8988T (cell line): ENCODE results near the gene MAPT.
"Not testable (repeated sequence)": the region's sequence is repeated elsewhere in the genome, so short reads cannot be mapped to it uniquely, and the experiment has no call there.

ENCODE experiments used
- DNase-seq: peaks from one replicate; pipeline ENCODE4 v3.0.0; 2011

MAPT gene

DNA sequence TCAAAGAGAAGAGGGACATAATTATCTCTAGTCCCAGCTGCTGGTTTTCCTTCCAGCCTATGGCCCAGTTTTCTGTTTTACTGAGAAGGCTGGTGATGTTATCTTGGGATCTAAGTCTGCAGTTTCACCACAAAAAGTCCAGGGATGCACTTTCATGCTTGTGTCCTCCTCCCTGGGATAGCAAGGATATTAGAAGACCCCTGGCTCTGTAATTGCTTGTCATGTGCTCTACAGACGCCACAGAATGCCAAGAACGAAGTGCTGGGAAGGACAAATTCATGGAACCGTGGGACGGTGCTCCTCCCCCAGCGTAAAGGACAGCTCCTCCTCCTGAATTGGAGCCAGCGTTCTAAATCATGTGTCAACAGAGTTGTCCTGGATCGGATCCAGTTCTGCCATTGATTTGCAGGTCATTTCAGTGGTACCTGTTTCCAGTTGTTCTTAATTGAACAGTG is 8.6 kb downstream of the MAPT start:
- no peak for DNase-seq

DNA sequence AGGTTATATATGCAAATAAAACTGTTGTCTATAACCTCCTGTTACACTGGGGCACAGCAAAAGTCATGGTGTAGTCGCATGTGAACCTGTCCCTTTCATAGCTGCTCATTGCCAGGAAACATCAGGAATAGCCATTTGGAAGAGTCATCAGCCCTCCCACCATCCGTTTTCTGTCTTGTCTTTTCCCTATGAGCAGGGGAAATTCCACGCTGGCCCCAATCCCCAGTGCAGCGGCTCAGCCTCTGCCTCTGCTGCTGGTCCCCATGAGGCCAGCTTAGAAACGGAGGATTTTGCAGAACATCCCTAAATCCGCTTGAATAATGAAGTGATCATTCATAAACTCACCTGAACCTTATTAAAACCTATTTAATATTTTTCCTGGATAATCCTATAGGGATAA is 10.5 kb downstream of the MAPT start:
- no peak for DNase-seq

DNA sequence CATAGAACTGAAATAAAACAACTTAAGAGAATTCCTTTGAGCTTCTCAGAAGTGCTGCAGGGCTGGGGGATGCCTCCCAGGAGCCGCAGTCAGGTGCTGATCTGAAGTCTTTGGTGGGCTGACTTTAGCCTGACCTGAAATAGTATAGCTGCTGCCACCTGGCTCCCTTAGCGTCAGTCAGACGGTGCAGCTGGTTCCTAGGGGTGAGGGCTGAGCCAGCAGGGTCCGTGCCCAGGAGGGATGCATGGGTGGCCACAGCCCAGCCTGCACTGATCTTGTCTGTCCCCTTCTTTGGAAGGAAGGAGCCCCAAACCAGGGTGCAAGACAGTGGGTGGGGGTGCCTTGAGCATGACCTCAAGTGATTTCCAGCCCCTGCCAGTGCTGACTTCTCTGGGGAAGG is 11.5 kb downstream of the MAPT start:
- no peak for DNase-seq

DNA sequence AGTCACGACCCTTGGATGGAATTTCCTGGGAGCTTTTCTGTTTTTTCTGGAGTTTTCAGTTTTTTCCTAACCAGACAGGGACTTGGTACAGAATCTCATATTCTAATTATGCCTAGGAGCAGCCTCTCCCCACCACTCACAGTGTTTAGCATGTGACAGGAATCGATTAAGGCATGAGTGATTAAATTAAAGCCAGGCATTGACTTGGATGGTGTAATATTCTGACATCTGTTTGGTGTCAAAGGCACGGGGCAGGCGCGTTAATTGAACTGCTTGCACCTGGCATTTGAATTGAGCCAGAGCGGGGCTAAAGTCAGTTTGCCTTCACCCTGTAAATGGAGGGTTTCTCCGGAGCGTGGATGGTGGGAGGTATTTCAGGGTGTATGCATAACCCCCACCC is 11.9 kb downstream of the MAPT start:
- DNase-seq, result no peak

DNA sequence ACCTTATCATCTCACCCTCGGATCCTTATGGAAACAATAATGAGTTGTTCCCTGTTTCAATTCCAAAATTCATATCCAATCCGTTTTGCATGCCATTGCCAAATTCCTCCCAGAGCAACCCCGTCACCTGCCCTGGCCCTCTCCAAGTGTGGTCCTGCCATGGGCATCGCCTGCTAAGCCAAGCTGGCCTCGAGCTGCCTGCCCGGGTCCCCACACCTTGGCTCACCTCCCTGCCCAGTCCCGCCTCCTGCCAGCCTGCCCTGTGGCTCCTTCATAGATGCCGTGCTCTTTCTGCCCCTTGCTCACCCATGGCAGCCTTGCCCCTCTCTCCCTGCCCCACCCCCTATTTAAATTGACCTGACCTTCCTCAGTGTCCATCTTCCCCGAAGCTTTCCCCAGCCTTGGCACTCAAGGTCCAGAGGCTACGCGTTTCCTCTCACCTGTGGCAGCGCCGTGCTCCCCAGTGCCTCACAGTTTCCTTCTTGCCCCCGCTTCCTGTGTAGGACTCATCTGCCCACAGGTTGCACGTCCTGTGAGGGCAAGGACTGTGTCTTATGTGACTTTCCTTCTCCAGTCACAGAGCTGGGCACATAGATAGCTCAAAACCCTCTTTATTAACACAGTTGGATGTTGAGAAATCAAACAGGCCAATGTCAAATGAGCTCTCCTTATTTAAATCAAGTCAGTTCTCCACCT is 12.7 kb downstream of the MAPT start:
- DNase-seq, result no peak

DNA sequence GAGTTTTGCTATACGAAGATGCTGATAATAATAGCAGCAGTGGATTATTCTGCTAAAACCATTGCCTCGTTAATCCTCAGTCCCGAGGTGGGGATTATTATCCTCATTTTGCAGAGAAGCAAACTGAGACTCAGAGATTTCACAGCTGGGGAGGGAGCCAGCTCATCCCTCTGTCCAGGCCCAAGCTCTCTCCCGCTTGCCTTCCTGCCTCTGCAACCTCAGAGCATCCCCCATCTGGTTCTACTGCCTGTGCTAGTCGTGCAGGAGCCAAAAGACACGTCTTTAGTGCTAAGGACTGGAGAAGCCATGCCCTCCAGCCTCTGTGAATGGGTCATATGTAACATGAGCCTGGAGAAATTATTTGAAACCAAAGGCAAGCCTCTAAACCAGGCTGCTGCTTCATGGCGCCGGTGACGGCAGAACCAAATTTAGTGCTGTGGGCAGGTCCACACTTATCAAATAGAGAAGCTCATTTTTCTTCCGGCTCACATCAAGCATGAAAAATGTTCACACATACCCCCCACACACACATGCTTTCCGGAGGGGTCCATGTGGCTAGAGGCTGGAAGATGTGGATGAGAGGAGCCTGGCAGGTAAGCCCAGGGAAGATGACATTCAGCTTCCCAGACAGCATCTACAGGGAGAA is 13.5 kb downstream of the MAPT start:
- no peak for DNase-seq

DNA sequence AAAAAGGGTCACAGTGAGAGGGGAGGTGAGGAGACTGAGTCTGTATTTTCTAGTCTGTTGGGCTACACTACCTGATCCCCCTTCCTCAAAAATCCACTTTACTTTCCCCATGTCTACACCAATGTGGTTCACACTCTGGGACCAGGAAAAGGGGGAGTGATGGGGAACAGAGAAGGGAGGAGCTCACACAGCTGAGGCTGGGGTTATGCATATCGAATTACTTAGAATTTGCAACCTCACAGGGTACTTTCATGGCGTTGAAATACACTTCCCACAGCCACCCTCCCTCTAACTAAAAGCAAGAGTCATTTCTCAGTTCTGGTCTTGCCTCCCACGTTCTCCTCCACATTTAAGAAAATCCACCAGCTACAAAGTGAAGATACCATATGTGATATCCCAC is 14.1 kb downstream of the MAPT start:
- DNase-seq, result no peak

DNA sequence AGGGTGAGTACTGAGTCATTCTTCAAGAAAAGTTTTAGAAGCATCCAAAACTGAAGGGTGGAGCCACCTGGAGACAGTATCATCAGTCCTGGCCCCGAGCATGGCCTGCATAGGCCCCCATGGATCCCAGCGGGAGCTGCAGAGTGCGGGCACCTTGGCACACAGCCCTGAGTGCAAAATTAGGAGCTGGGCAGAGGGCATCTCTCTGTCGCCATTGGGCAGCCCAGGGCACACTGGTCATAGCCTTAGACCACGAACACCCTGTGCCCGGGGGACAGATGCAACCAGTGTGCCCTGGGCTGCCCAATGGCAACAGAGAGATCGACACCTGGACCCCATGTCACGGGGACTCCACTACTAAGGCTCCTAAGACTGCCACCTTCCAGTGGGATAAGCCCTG is 14.6 kb downstream of the MAPT start:
- no peak for DNase-seq

DNA sequence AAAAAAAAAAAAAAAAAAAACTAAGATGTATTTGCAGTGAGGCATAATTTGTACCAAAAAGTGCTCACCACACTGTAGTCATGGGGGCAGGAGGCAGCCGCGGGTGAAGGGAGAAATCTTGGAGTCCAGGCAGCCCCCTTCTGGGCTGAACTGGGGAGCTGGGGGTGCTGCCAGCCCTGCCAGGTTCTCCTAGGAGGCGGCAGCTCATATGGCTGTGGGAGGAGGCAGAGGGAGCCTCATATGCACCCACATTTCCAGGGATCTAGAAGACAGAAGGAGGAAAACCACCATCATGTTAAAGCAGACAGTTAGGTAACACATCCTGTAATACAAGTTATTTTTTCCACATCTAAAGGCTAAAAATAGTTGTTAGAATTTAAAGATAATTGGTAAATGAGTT is 16.3 kb downstream of the MAPT start:
- no peak for DNase-seq

DNA sequence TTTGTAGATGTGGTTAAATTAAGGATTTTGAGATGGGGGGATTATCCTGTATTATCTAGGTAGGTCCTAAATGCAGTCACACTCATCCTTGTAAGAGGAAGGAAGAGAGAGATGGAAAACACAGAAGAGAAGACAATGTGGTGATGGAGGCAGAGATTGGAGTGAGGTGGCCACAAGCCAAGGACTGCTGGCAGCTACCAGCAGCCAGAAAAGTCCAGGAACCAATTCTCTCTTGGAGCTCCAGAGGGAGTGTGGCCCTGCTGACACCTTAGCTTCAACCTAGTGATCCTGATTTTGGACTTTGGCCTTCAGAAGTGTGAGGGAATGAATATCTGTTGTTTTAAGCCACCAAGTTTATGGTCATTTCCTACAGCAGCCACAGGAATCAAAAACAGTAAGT is 18.0 kb downstream of the MAPT start:
- no peak for DNase-seq

DNA sequence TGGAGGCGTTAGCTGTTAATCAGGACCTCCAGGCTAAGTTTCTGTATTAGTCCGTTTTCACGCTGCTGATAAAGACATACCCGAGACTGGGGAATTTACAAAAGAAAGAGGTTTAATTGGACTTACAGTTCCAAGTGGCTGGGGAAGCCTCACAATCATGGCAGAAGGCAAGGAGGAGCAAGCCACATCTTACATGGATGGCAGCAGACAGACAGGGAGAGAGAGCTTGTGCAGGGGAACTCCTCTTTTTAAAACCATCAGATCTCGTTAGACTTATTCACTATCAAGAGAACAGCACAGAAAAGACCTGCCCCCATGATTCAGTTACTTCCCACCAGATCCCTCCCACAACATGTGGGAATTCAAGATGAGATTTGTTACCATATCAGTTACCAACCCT is 18.7 kb downstream of the MAPT start:
- not testable (repeated sequence) for DNase-seq

DNA sequence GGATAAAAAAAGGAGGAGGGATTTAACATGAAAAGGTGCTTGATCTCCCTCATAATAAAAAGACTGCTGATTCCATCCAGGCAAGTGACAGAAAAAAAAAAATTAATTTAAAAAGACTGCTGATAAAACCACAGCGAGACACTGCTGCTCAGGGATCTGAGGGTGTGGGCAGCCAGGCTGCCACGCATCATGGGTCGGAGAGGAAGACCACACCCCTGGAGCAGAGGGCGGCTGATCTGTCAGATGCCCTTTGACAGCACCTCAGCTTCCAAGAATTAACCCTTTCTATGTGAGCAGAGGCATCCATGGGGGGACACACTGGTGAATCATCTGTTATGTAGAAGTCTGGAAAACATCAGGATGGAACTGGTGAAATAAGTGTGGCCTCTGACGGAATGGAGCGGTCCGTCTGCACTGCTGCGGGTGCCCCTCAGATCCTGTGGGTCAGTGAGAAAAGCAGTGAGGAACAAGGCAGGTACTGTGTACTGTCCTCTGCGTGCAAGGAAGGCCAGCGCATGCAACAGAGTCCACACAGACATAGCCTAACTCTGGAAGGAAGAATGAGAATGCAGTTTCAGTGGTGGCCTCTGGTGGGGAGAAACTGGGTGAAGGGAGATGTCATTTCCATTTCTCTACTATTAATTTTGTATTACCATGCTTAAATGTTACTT is 19.8 kb downstream of the MAPT start:
- no peak for DNase-seq

DNA sequence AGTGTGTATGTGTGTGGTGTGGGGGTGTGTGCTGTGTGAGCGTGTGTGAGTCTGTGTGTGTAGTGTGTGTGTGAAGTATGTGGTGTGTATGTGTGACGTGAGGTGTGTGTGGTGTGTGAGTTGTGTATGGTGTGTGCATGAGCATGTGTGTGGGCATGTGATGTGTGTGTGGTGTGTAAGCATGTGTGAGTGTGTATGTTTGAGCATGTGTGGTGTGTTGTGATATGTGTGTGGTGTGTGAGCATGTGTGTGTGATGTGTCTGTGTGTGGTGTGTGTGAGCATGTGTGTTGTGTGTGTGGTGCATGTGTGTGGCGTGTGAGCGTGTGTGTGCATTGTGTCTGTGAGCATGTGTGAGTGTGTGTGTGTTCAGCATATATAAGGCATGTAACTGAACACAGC is 20.9 kb downstream of the MAPT start:
- DNase-seq, result no peak

DNA sequence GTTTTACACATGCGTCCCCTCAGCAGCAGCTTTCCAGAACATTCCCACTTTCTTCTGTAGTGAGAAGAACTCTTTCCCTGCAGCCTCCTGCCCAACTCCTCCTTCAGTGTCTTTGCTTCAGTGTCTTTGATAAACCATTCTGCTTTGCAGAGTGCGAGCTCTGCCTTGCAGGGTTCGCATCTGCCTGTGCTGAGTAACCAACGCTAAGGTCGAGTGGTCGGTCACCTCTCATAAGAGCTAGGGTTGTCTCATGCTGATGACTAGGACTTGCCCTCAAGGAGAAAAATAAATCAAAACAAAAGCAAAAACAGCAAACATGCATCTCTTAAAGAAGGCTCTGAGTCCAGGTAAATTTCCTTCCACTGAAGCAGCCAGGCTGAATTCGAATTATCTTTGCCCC is 22.7 kb downstream of the MAPT start:
- no peak for DNase-seq

DNA sequence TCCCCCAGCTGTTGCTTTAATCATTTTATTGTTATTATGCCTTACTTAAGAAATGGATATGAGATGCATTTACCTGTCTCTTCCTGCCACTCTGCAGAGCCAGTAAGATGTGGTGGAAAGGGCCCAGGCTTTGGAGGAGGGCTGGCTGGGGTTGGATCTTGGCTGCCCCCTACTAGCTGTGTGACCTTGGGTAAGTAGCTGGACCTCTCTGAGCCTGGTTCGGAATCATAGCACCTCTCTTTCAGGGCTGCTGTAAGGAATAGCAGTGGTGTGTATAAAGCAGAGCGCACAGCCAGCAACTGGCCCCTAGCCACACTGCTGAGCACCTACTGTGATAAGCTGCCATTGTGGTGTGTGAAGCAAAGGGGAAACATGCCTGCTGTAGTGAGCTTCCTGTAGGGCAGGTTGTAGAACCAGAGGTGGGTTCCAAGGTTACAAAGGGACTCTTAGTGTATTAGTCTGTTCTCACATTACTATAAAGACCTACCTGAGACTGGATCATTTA is 23.9 kb downstream of the MAPT start:
- no peak for DNase-seq

DNA sequence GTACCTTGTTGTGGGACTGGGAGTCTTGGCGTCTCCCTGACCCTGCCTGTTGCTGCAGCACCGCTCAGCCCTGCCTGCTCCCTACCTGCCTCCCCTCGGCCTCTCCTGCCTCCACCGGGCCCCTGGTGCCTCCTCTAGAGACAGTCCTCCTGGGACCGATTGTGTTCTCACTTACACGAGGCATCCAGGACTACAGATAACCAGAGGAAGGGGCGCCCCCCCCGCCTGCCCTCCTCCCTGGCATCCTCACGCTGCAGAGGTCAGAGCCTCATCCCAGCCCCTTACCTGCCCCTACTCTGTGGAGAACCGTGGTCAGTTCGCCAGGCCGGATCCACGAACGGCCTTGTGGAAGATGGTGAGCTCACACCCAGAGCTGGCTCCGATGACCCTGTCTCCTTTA is 24.8 kb downstream of the MAPT start:
- no peak for DNase-seq

DNA sequence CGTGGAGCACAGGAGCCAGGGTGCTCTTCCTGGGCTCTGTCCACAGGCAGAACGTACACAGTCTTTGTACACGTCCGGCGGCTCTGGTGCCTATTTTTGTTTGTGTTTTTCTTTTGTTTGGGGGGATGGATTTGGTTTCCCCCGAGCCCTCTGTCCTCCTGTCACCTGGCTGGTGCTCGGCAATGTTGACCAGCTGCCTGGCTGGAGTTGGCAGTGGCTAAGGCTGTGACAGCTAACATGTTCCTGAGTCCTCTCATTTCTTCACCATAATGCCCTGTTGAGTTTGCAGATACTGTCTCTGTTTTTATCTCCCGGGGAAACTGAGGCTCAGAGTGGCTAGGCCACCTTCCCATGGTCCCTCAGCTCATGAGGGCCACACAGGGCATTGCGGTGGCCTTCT is 25.7 kb downstream of the MAPT start:
- no peak for DNase-seq

DNA sequence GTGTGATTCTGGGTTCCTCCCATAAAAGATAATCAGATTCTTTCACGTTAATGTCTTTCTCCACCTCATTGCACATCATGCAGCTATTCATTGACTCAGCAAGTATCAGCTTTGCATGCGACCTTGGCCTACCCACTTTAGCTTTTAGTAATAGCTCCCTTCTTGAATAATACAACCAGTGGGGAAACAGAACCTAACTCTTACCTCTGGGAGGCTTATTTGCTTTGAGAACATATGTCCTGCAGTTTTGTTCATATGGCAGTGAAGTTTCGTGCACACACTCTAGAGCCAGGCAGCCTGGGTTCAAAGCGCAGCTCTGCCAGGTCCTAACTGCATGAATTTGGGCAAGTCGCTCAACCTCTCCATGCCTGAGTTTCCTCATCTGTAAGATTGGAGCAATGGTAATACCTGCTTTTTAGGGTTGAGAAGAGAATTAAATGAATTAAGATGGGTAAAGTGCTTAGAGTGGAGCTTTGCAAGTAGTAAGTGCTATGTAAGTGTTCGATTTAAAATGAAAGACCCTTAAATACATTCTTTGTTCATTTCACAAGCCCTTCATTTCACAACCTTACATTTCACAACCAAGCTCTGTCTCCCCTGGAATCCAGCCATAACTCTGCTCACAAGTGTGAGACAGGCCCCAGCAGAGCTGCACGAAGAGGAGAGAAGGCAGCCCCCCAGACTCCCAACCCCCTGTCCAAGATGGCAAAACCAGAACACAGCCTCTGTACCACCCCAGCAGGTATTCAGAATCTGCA is 29.3 kb downstream of the MAPT start:
- no peak for DNase-seq

DNA sequence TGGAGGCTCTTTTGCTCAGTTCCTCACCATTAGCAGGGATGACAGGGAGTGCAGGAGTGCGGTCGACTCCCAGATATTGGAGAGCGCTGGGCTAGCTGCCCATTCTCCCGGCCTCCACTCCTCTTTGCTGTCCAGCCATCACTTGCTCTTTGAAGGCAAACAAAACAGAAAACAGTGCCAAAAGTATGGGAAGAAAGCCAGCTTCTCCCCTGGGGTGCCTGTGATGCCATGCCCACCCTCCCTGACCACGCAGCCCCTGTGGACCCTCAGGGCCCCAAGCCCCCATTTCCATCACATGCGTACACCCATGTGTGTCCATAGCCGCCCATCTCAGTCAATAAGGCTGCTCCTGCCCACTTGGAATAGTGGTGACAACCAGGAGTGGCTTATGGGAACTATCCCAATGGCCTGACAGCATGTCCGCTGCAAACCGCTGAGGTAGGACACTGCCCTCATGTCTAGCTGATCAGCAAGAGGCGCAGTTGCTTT is 30.0 kb downstream of the MAPT start:
- no peak for DNase-seq

DNA sequence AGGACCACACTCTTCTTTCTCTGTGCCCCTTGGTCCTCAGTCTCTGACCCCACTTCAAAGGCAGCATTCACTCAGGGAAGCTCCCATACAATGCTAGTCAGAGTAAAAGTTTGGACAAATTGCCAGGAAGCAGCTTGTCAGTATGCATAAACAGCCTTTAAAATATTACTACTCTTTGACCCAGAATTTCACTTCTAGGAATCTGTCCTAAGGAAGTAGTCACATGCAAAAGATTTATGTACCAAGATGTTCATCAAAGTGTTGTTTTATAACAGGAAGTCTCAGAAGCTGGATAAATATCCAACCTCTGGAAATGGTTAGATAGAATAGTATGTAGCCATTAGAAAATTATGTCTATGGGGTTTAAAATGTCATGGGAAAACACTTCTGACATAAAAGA is 31.0 kb downstream of the MAPT start:
- DNase-seq, result no peak

DNA sequence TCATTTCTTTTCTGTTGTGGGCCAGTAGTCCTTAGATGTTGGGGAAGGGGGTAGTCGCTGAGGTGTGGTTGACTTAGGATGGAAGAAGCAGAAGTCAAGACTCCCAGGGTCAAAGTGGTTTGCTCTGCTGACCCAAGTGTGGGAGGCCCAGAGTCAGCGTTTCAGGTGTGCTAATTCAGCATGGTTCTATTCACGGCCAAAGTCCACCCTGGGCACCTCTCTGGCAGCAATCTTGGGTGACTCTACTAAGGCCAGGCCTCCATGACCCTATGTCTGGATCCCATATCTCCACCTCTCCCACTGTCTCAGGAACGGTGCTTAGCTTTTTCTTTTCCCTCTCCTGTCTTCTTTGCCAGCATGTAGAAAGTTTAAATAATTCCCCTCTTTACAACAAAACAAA is 32.9 kb downstream of the MAPT start:
- no peak for DNase-seq

DNA sequence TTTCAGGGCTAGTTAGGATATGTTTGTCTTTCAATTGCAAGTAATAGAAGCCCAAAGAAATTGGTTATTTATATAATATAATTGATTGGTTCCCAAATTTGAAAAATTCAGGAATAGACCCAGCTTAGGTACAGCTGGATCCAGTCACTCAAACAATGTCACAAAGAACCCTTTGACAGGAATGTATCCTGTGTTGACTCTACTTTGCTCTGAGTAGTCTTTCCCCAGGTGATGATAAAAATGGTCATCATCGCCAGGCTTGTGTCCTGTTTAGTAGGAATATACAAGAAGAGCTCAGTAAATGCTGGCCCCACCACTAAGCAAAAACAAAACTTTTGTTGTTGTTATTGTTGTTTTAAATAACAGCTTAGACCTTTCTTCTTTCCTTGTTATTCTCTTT is 35.0 kb downstream of the MAPT start:
- DNase-seq, result no peak

DNA sequence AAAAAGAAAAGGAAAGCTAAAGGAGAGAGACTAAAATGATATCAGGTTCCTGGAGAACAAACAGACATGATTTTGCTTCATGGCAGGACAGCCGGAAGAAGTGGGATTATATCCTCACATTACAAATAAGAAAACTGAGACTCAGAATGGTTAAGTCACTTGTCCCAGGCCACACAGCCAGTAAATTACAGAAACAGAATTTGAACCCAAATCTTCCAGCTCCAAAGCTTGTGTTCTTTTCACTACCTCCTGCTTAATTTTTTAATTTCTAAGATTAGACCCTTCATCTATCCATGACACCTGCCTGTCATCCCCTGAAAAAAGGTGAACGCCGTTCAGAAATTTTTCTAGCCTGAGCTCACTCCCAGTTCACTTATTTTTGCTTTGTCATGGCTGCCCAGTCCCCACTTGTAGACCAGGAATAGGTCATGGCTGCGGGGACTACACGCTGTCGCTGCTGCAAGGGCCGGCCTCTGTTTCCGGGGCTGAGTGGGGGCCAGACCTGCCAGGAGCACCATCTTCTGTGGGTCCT is 36.1 kb downstream of the MAPT start:
- DNase-seq, result no peak
